ENCODE results near the gene ZCCHC14. TPM values are rescaled to one million over a fixed set of nuclear protein-coding genes. Genes with fewer than 3 reads are reported as not detected.

ZCCHC14 gene
- polyA plus RNA-seq, 2 of the 4 experiments (the other 2 are of a cell fraction), result 3.8 to 7.3 TPM

DNA sequence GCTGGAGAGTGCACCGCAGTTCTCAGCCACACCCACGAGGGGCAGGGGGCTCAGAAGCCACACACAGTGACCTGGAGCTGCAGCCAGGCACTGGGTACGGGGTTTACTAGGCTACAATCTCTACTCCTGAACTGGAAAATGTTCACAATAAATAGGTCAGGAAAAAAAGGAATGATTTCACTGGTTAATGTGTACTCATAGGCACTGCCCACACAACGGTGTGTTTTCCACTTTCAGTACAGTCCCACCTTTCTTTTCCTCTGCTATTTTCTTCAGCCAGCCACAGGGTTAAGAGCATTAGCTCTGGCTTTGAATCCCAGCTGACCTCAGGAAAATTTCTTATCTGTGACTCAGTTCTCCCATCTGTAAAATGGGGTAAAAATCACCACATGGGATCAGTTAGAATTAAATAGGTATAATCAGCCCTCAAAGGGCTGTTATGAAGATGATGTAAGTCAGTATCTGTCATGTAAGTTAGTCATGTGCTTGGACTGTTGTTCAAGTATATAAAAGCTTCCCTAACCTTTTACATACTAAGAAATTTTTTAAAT is 35.7 kb downstream of the ZCCHC14 start:
- DNase-seq (ENCODE audit: low read depth in 1 of 2, low spot score in 1 of 2), result no peak
- H3K9me3 ChIP-seq, result no peaks in the 10 kb centered on the region
- H3K4me3 ChIP-seq, result no peak overlapping the region
- POLR2A ChIA-PET, result no interaction called here
- TF ChIP-seq ESRRA (IDR thresholded peaks at IDR 0.05; ENCODE audit: borderline replicate concordance, low read length) (no peak), KDM1A (IDR thresholded peaks at IDR 0.05; ENCODE audit: low read depth) (peak; percentile 80; the same call in 1 of the 2 replicates)
- peaks cover 22% of the 10 kb centered on the region for H3K4me1 ChIP-seq
- ATAC-seq, result no peak
- CTCF ChIA-PET, result interaction anchor here (0.6 to 2.6 kb wide), 5 partner anchors 8 to 179 kb away, joined by 3 to 15 read pairs (median 3); no protein-coding TSS in a partner anchor
- FAIRE-seq, result no peak
- H3K27ac ChIP-seq, result peak overlapping the region; percentile 16 to 74; a peak in 5 of 6 replicates
- peak overlapping the region; percentile 42 for H3K4me2 ChIP-seq
- 57% methylated on average over 4 of the region's 4 CpGs for WGBS (ENCODE audit: missing lambda C conversion rate)

- POLR2A ChIA-PET, result no interaction called here
These were observed 38.4 kb downstream of the ZCCHC14 start for GRCh38 chr16:87454391-87454790.

DNA sequence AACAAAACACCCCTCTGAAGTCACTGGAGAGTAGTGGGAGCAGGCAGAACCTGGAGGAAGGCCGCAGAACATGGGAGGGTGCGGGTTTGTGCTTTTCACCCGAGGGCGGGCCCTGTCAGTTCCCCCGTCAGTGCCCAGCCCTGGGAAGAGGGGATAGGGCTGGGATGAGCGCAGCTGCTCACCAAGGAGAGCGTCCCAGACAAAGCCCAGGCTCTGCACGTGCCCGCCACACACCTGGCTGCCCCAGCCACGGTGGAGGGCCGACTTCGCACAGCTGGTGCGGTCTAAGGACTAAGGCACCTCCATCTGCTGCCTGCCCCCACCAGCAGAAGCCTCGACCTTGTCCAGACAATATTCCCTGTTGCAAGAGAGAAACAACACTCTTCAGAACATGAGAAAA is 39.5 kb downstream of the ZCCHC14 start:
- TF ChIP-seq EHMT2 (IDR thresholded peaks at IDR 0.05; ENCODE audit: low read depth) (no peak), ESRRA (IDR thresholded peaks at IDR 0.05; ENCODE audit: borderline replicate concordance, low read length) (no peak), HOXB13 (CRISPR knock-in tag; IDR thresholded peaks at IDR 0.05; ENCODE audit: low read depth) (no peak), JUNB (IDR thresholded peaks at IDR 0.05) (no peak), CBX2 (IDR thresholded peaks at IDR 0.05; ENCODE audit: borderline replicate concordance, low read depth) (no peak), BCL3 (IDR thresholded peaks at IDR 0.05) (no peak), NPAS2 (CRISPR knock-in tag; IDR thresholded peaks at IDR 0.05; ENCODE audit: borderline replicate concordance) (no peak)
- TF ChIP-seq, protein P1, sequence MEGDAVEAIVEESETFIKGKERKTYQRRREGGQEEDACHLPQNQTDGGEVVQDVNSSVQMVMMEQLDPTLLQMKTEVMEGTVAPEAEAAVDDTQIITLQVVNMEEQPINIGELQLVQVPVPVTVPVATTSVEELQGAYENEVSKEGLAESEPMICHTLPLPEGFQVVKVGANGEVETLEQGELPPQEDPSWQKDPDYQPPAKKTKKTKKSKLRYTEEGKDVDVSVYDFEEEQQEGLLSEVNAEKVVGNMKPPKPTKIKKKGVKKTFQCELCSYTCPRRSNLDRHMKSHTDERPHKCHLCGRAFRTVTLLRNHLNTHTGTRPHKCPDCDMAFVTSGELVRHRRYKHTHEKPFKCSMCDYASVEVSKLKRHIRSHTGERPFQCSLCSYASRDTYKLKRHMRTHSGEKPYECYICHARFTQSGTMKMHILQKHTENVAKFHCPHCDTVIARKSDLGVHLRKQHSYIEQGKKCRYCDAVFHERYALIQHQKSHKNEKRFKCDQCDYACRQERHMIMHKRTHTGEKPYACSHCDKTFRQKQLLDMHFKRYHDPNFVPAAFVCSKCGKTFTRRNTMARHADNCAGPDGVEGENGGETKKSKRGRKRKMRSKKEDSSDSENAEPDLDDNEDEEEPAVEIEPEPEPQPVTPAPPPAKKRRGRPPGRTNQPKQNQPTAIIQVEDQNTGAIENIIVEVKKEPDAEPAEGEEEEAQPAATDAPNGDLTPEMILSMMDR (IDR thresholded peaks at IDR 0.05), result no peak
- Histone ChIP-seq H3K9me3 (no peaks in the 10 kb centered on the region), H3K4me1 (peaks cover 16% of the 10 kb centered on the region), H3K4me2 (no peak overlapping the region), H3K4me3 (no peak overlapping the region), H3K27ac (no peak overlapping the region)
- 87% methylated on average over 14 of the region's 14 CpGs for WGBS (ENCODE audit: missing lambda C conversion rate)
- no peak for DNase-seq (ENCODE audit: low read depth in 1 of 2, low spot score in 1 of 2)
- ChIA-PET POLR2A (no interaction called here), CTCF (interaction anchor here (1.3 to 4.9 kb wide), 6 partner anchors 8 to 182 kb away, joined by 3 to 20 read pairs (median 7); no protein-coding TSS in a partner anchor)
- no peak for ATAC-seq
- FAIRE-seq, result no peak

More at GRCh38 chr16:87454391-87454790, 38.4 kb downstream of the ZCCHC14 start:
- CTCF ChIA-PET, result interaction anchor here (0.7 to 4.9 kb wide), 5 partner anchors 12 to 181 kb away, joined by 3 to 20 read pairs (median 3); no protein-coding TSS in a partner anchor
- H3K4me2 ChIP-seq, result no peak overlapping the region
- no peak for FAIRE-seq
- H3K27ac ChIP-seq, result no peak overlapping the region
- DNase-seq (ENCODE audit: low read depth in 1 of 2, low spot score in 1 of 2), result no peak
- TF ChIP-seq MAZ (IDR thresholded peaks at IDR 0.05; ENCODE audit: borderline replicate concordance, low read depth, low read length), result no peak
- peak; percentile 28 for TF ChIP-seq MAFK (IDR thresholded peaks at IDR 0.05; ENCODE audit: partially characterized antibody)
- no peak overlapping the region for H3K4me3 ChIP-seq
- no peak for ATAC-seq
- H3K4me1 ChIP-seq, result peaks cover 16% of the 10 kb centered on the region
- no peaks in the 10 kb centered on the region for H3K9me3 ChIP-seq
- 95% methylated on average over 3 of the region's 3 CpGs for WGBS (ENCODE audit: missing lambda C conversion rate)

DNA sequence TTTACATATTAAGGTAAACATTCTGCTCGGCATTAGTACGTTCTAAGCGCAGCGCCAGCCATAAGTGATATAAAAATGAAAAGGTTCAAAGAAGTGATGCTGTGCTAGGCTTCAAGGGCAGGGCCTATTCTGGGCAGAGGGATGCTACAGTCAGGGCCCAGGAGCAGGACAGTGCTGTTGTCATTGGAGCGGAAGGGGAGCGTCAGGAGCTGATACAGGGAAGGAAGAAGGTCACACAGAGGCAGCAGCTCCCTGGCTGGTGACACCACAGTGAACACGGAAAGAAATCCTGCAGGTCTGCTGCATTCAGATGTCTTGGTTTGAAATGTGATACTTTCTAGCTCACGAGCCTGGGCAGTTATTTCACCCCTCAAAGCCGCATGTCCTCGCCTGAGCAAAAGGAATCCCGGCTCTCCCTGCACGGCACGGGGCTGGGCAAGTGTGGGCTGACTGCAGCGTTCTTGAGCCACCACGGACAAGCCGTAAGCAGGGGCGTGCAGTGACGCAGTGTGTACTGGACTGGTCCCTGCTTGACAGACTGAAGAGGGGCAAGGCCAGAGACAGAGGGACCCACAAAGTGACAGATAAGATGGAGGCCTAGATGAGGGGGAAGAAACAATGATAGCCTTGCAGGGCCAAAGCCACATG is 41.1 kb downstream of the ZCCHC14 start:
- H3K27ac ChIP-seq, result no peak overlapping the region
- no peaks in the 10 kb centered on the region; the same call in 2 of the 3 replicates for H3K4me1 ChIP-seq
- CTCF ChIA-PET, result interaction anchor here (0.6 to 4.9 kb wide), 7 partner anchors 10 to 184 kb away, joined by 3 to 20 read pairs (median 5); no protein-coding TSS in a partner anchor
- FAIRE-seq, result no peak
- no peak overlapping the region for H3K4me2 ChIP-seq
- no peak for DNase-seq (ENCODE audit: low read depth in 1 of 2, low spot score in 1 of 2)
- no peak overlapping the region for H3K4me3 ChIP-seq
- POLR2A ChIA-PET, result no interaction called here
- H3K9me3 ChIP-seq, result no peaks in the 10 kb centered on the region
- TF ChIP-seq BCL3 (IDR thresholded peaks at IDR 0.05), result no peak
- 94% methylated on average over 18 of the region's 18 CpGs for WGBS (ENCODE audit: missing lambda C conversion rate)
- no peak for ATAC-seq

All from A549 (cell line).